ENCODE measurements around the gene ZNF217. TPM values are rescaled to one million over a fixed set of nuclear protein-coding genes. Genes with fewer than 3 reads are reported as not detected.

ZNF217 gene
- total and polyA plus RNA-seq, 9 of the 15 experiments (the other 6 are each of a cell fraction or from before 2014, with no cell fraction given) = 3.0 to 41.8 (median 16.8) TPM

DNA sequence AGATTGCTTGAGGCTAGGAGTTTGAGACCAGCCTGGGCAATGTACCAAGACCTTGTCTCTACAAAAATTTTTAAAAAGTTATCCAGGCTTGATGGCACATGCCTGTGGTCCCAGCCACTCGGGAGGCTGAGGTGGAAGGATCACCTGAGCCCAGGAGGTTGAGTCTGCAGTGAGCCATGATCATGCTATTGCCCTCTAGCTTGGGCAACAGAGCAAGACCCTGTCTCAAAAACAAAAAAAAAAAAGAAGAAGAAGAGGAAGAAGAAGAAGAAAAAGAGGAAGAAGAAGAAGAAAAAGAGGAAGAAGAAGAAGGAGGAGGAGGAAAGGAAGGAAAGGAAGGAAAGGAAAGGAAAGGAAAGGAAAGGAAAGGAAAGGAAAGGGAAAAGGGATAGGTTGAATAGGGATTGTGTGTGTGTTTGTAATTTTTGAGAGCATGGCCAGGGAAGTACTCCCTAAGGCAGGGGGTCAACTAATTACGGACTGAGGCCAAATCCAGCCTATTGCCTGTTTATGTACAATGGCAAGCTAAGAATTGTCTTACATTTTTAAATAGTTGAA, 43.0 kb upstream of the ZNF217 start (continued):
- TF ChIP-seq ETV6 (IDR thresholded peaks at IDR 0.05; ENCODE audit: borderline replicate concordance in 1 of 2, low read depth in 2 of 2, low read length in 1 of 2) = peak; percentile 26 to 55; a peak in 2 of 4 replicates
- no peak for TF ChIP-seq ETV6 (CRISPR knock-in tag; IDR thresholded peaks at IDR 0.05; ENCODE audit: borderline replicate concordance)

DNA sequence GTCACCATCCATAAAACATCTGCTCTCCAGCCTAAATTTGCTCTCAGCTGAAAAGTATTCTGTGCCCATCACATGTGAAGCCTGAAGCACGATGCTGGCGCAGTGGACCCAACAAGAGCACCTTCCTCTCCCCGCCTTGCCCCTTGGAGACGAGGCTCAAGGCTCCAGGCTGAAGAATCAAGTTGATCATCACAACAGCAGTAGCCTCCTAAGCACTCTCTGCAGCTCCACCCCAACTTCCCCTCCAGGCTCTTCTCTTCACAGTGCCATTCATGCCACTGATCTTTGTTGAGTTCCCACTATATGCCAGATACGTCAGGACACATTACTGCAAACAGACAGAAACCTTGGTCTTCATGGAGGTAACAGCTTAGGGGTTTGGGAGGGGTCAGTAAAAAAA, 41.6 kb upstream of the ZNF217 start:
- in situ Hi-C loops (cut with MboI) = no loop called here
- FAIRE-seq (no peak), DNase-seq (ENCODE audit: extremely low read depth in 1 of 4, low spot score in 3 of 4) (no peak), ATAC-seq (no peak)
- H3K9me1 ChIP-seq (ENCODE audit: control insufficient read depth, insufficient read depth, low read length) = no peaks in the 10 kb centered on the region
- H3K9me3 ChIP-seq (replicated peaks; ENCODE audit: control insufficient read depth, insufficient read depth, low read depth, low read length) = no peaks in the 10 kb centered on the region
- peaks cover 16% of the 10 kb centered on the region in 2 experiments; a peak in 4 of 5 replicates for H3K4me1 ChIP-seq (replicated peaks in 1 of 2; ENCODE audit: control insufficient read depth in 2 of 2, insufficient read depth in 2 of 2, low read length in 2 of 2)
- 52% methylated on average over 5 of the region's 5 CpGs for WGBS (ENCODE audit: insufficient coverage, low coverage, missing lambda C conversion rate)
- H2AFZ ChIP-seq (ENCODE audit: low read depth, low read length) = peak overlapping the region; percentile 72
- ChIA-PET POLR2A (interaction anchor here (1.0 to 4.7 kb wide), 2 partner anchors 10 to 12 kb away, joined by 3 to 23 read pairs; no protein-coding TSS in a partner anchor), CTCF (ENCODE audit: low intra/inter-chr PET ratio) (interaction anchor here (0.7 kb wide), 1 partner anchor 29 kb away, joined by 3 read pairs; no protein-coding TSS in a partner anchor)
- no peak overlapping the region; the same call in 1 of the 2 replicates for H3K4me2 ChIP-seq (ENCODE audit: insufficient read depth, low read length)
- intact Hi-C loops (cut with micrococcal nuclease) = no loop called here
- no peaks in the 10 kb centered on the region for H3K27me3 ChIP-seq (ENCODE audit: control insufficient read depth in 2 of 2, insufficient read depth in 2 of 2, low read length in 2 of 2)
- no peaks in the 10 kb centered on the region for H3K36me3 ChIP-seq (ENCODE audit: control insufficient read depth, insufficient read depth, low read length)
- H3K27ac ChIP-seq (ENCODE audit: extremely low read depth, low read depth, low read length) = no peak overlapping the region; the same call in 2 of the 3 replicates
- peak overlapping the region in 1 of 2 experiments; percentile 48; a peak in 1 of 4 replicates for H3K9ac ChIP-seq (ENCODE audit: insufficient read depth in 1 of 2, low read depth in 2 of 2, low read length in 2 of 2)
- BruUV-seq (replicated peaks) = no TSS peak
- H3K4me3 ChIP-seq = no peak overlapping the region
- no peaks in the 10 kb centered on the region for H3K79me2 ChIP-seq (ENCODE audit: control insufficient read depth, insufficient read depth, low read length)
- H4K20me1 ChIP-seq (replicated peaks; ENCODE audit: control insufficient read depth, insufficient read depth, low read length) = no peaks in the 10 kb centered on the region
- TF ChIP-seq MECOM (CRISPR knock-in tag; IDR thresholded peaks at IDR 0.05) = no peak
- TF ChIP-seq, protein P1, sequence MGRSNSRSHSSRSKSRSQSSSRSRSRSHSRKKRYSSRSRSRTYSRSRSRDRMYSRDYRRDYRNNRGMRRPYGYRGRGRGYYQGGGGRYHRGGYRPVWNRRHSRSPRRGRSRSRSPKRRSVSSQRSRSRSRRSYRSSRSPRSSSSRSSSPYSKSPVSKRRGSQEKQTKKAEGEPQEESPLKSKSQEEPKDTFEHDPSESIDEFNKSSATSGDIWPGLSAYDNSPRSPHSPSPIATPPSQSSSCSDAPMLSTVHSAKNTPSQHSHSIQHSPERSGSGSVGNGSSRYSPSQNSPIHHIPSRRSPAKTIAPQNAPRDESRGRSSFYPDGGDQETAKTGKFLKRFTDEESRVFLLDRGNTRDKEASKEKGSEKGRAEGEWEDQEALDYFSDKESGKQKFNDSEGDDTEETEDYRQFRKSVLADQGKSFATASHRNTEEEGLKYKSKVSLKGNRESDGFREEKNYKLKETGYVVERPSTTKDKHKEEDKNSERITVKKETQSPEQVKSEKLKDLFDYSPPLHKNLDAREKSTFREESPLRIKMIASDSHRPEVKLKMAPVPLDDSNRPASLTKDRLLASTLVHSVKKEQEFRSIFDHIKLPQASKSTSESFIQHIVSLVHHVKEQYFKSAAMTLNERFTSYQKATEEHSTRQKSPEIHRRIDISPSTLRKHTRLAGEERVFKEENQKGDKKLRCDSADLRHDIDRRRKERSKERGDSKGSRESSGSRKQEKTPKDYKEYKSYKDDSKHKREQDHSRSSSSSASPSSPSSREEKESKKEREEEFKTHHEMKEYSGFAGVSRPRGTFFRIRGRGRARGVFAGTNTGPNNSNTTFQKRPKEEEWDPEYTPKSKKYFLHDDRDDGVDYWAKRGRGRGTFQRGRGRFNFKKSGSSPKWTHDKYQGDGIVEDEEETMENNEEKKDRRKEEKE (IDR thresholded peaks at IDR 0.05; ENCODE audit: borderline replicate concordance in 1 of 2, control insufficient read depth in 1 of 2, low read depth in 2 of 2, low read length in 1 of 2) = peak in 1 of 2 experiments; percentile 57; a peak in 1 of 4 replicates
- TF ChIP-seq SPI1 (IDR thresholded peaks at IDR 0.05; ENCODE audit: borderline replicate concordance, low read depth, low read length) = 0 out of 2 replicates have a peak, but pooled peaks have one; percentile 20
- TF ChIP-seq ELF1 (tag; IDR thresholded peaks at IDR 0.05) = 0 out of 2 replicates have a peak, but pooled peaks have one; percentile 17
- TF ChIP-seq, protein P2, sequence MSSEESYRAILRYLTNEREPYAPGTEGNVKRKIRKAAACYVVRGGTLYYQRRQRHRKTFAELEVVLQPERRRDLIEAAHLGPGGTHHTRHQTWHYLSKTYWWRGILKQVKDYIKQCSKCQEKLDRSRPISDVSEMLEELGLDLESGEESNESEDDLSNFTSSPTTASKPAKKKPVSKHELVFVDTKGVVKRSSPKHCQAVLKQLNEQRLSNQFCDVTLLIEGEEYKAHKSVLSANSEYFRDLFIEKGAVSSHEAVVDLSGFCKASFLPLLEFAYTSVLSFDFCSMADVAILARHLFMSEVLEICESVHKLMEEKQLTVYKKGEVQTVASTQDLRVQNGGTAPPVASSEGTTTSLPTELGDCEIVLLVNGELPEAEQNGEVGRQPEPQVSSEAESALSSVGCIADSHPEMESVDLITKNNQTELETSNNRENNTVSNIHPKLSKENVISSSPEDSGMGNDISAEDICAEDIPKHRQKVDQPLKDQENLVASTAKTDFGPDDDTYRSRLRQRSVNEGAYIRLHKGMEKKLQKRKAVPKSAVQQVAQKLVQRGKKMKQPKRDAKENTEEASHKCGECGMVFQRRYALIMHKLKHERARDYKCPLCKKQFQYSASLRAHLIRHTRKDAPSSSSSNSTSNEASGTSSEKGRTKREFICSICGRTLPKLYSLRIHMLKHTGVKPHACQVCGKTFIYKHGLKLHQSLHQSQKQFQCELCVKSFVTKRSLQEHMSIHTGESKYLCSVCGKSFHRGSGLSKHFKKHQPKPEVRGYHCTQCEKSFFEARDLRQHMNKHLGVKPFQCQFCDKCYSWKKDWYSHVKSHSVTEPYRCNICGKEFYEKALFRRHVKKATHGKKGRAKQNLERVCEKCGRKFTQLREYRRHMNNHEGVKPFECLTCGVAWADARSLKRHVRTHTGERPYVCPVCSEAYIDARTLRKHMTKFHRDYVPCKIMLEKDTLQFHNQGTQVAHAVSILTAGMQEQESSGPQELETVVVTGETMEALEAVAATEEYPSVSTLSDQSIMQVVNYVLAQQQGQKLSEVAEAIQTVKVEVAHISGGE (CRISPR knock-in tag; IDR thresholded peaks at IDR 0.05) = peak in 1 of 3 experiments; percentile 89; a peak in 2 of 6 replicates
- no peak for TF ChIP-seq NFE2L1 (tag; IDR thresholded peaks at IDR 0.05; ENCODE audit: borderline replicate concordance, low read depth)
- TF ChIP-seq ZNF3 (CRISPR knock-in tag; IDR thresholded peaks at IDR 0.05) = no peak
- TF ChIP-seq RFX1 (IDR thresholded peaks at IDR 0.05) = peak; percentile 3; the same call in 1 of the 2 replicates
- TF ChIP-seq, protein P3, sequence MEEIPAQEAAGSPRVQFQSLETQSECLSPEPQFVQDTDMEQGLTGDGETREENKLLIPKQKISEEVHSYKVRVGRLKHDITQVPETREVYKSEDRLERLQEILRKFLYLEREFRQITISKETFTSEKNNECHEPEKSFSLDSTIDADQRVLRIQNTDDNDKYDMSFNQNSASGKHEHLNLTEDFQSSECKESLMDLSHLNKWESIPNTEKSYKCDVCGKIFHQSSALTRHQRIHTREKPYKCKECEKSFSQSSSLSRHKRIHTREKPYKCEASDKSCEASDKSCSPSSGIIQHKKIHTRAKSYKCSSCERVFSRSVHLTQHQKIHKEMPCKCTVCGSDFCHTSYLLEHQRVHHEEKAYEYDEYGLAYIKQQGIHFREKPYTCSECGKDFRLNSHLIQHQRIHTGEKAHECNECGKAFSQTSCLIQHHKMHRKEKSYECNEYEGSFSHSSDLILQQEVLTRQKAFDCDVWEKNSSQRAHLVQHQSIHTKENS (CRISPR knock-in tag; IDR thresholded peaks at IDR 0.05) = no peak
